Panc1 (cell line): ENCODE data around the gene MYO3B.

Experiments
- POLR2AphosphoS5 ChIP-seq: IDR thresholded peaks from 2 replicates; pipeline ENCODE4 v1.6.1; 2012; ENCODE audit warnings: mild to moderate bottlenecking, low read depth, low read length, moderate library complexity
- TF ChIP-seq, protein P1 (sequence below), 2 experiments: IDR thresholded peaks; 2 replicates each; pipeline ENCODE4 v1.6.1; 2011 to 2012; ENCODE audit warnings: low read depth in 2 of 2, control low read depth in 1 of 2, low read length in 1 of 2, mild to moderate bottlenecking in 1 of 2, moderate library complexity in 1 of 2; ENCODE audit not compliant: insufficient read depth in 1 of 2
- TF ChIP-seq, protein P2 (sequence below): fragments of 450-650 bp; IDR thresholded peaks from 2 replicates; pipeline ENCODE4 v1.5.1; 2017; ENCODE audit warnings: mild to moderate bottlenecking

GRCh38 chr2:170201734-170202393, 23.9 kb downstream of the MYO3B start:
- TF ChIP-seq, protein P1, sequence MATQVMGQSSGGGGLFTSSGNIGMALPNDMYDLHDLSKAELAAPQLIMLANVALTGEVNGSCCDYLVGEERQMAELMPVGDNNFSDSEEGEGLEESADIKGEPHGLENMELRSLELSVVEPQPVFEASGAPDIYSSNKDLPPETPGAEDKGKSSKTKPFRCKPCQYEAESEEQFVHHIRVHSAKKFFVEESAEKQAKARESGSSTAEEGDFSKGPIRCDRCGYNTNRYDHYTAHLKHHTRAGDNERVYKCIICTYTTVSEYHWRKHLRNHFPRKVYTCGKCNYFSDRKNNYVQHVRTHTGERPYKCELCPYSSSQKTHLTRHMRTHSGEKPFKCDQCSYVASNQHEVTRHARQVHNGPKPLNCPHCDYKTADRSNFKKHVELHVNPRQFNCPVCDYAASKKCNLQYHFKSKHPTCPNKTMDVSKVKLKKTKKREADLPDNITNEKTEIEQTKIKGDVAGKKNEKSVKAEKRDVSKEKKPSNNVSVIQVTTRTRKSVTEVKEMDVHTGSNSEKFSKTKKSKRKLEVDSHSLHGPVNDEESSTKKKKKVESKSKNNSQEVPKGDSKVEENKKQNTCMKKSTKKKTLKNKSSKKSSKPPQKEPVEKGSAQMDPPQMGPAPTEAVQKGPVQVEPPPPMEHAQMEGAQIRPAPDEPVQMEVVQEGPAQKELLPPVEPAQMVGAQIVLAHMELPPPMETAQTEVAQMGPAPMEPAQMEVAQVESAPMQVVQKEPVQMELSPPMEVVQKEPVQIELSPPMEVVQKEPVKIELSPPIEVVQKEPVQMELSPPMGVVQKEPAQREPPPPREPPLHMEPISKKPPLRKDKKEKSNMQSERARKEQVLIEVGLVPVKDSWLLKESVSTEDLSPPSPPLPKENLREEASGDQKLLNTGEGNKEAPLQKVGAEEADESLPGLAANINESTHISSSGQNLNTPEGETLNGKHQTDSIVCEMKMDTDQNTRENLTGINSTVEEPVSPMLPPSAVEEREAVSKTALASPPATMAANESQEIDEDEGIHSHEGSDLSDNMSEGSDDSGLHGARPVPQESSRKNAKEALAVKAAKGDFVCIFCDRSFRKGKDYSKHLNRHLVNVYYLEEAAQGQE (IDR thresholded peaks at IDR 0.05; ENCODE audit: insufficient read depth in 1 of 2, low read depth in 2 of 2, low read length in 1 of 2): no peak
- TF ChIP-seq, protein P2, sequence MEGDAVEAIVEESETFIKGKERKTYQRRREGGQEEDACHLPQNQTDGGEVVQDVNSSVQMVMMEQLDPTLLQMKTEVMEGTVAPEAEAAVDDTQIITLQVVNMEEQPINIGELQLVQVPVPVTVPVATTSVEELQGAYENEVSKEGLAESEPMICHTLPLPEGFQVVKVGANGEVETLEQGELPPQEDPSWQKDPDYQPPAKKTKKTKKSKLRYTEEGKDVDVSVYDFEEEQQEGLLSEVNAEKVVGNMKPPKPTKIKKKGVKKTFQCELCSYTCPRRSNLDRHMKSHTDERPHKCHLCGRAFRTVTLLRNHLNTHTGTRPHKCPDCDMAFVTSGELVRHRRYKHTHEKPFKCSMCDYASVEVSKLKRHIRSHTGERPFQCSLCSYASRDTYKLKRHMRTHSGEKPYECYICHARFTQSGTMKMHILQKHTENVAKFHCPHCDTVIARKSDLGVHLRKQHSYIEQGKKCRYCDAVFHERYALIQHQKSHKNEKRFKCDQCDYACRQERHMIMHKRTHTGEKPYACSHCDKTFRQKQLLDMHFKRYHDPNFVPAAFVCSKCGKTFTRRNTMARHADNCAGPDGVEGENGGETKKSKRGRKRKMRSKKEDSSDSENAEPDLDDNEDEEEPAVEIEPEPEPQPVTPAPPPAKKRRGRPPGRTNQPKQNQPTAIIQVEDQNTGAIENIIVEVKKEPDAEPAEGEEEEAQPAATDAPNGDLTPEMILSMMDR: no peak
- TF ChIP-seq POLR2AphosphoS5: no peak
